ENCODE results near the gene PNN.
"Not testable (repeated sequence)": the region's sequence is repeated elsewhere in the genome, so short reads cannot be mapped to it uniquely, and the experiment has no call there.

The PNN gene

GRCh38 chr14:39167797-39168320 is 7.2 kb upstream of the PNN start:
- not testable (repeated sequence) for H3K9me3 ChIP-seq (ENCODE audit: control insufficient read depth in 1 of 2, low read length in 2 of 2); H3K27me3 ChIP-seq (ENCODE audit: low read depth, low read length); H3K27ac ChIP-seq (ENCODE audit: low read length); H3K36me3 ChIP-seq (ENCODE audit: control insufficient read depth in 1 of 2, insufficient read depth in 2 of 2, low read length in 2 of 2)
- Histone ChIP-seq H3K4me1 (ENCODE audit: control insufficient read depth in 1 of 2, insufficient read depth in 2 of 2, low read length in 2 of 2) (peaks cover 7 to 31% of the 10 kb centered on the region in 2 donors), H3K4me3 (ENCODE audit: low read depth in 1 of 2, low read length in 2 of 2) (peak overlapping the region; percentile 68 to 100)

GRCh38 chr14:39168591-39168990 is 6.5 kb upstream of the PNN start:
- Histone ChIP-seq H3K27me3 (ENCODE audit: low read depth, low read length) (no peaks in the 10 kb centered on the region), H3K36me3 (ENCODE audit: control insufficient read depth in 1 of 2, insufficient read depth in 2 of 2, low read length in 2 of 2) (peaks cover 4% of the 10 kb centered on the region in 2 donors), H3K9me3 (ENCODE audit: control insufficient read depth in 1 of 2, low read length in 2 of 2) (no peaks in the 10 kb centered on the region), H3K4me3 (ENCODE audit: low read depth in 1 of 2, low read length in 2 of 2) (peak overlapping the region; percentile 68 to 100), H3K4me1 (ENCODE audit: control insufficient read depth in 1 of 2, insufficient read depth in 2 of 2, low read length in 2 of 2) (peaks cover 7 to 31% of the 10 kb centered on the region in 2 donors), H3K27ac (ENCODE audit: low read length) (peak overlapping the region; percentile 0)

- peaks cover 7 to 31% of the 10 kb centered on the region in 2 donors for H3K4me1 ChIP-seq (ENCODE audit: control insufficient read depth in 1 of 2, insufficient read depth in 2 of 2, low read length in 2 of 2)
- H3K36me3 ChIP-seq (ENCODE audit: control insufficient read depth in 1 of 2, insufficient read depth in 2 of 2, low read length in 2 of 2) = peaks cover 4% of the 10 kb centered on the region in 2 donors
- H3K27me3 ChIP-seq (ENCODE audit: low read depth, low read length) = no peaks in the 10 kb centered on the region
- peak overlapping the region; percentile 99 for H3K27ac ChIP-seq (ENCODE audit: low read length)
- H3K9me3 ChIP-seq (ENCODE audit: control insufficient read depth in 1 of 2, low read length in 2 of 2) = no peaks in the 10 kb centered on the region
- peak overlapping the region; percentile 68 to 100 for H3K4me3 ChIP-seq (ENCODE audit: low read depth in 1 of 2, low read length in 2 of 2)
Measured at GRCh38 chr14:39169541-39169900, 5.5 kb upstream of the PNN start.

- Histone ChIP-seq H3K4me1 (ENCODE audit: control insufficient read depth in 1 of 2, insufficient read depth in 2 of 2, low read length in 2 of 2) (peaks cover 12 to 37% of the 10 kb centered on the region in 2 donors), H3K9me3 (ENCODE audit: control insufficient read depth in 1 of 2, low read length in 2 of 2) (no peaks in the 10 kb centered on the region), H3K4me3 (ENCODE audit: low read depth in 1 of 2, low read length in 2 of 2) (no peak overlapping the region), H3K36me3 (ENCODE audit: control insufficient read depth in 1 of 2, insufficient read depth in 2 of 2, low read length in 2 of 2) (peaks cover 13 to 19% of the 10 kb centered on the region in 2 donors), H3K27ac (ENCODE audit: low read length) (no peak overlapping the region), H3K27me3 (ENCODE audit: low read depth, low read length) (no peaks in the 10 kb centered on the region)
Measured at GRCh38 chr14:39173198-39173597, 1.9 kb upstream of the PNN start.

GRCh38 chr14:39175445-39176262 is 600 bp downstream of the PNN start:
- no peaks in the 10 kb centered on the region for H3K9me3 ChIP-seq (ENCODE audit: control insufficient read depth in 1 of 2, low read length in 2 of 2)
- H3K27me3 ChIP-seq (ENCODE audit: low read depth, low read length) = no peaks in the 10 kb centered on the region
- peak overlapping the region; percentile 58 for H3K27ac ChIP-seq (ENCODE audit: low read length)
- H3K4me3 ChIP-seq (ENCODE audit: low read depth in 1 of 2, low read length in 2 of 2) = peak overlapping the region; percentile 71 to 94
- peaks cover 8 to 24% of the 10 kb centered on the region in 2 donors for H3K4me1 ChIP-seq (ENCODE audit: control insufficient read depth in 1 of 2, insufficient read depth in 2 of 2, low read length in 2 of 2)
- peaks cover 30 to 39% of the 10 kb centered on the region in 2 donors for H3K36me3 ChIP-seq (ENCODE audit: control insufficient read depth in 1 of 2, insufficient read depth in 2 of 2, low read length in 2 of 2)

GRCh38 chr14:39176263-39177167 is 1.5 kb downstream of the PNN start:
- Histone ChIP-seq H3K4me3 (ENCODE audit: low read depth in 1 of 2, low read length in 2 of 2) (peak overlapping the region; percentile 71 to 94), H3K27ac (ENCODE audit: low read length) (peak overlapping the region; percentile 58), H3K9me3 (ENCODE audit: control insufficient read depth in 1 of 2, low read length in 2 of 2) (no peaks in the 10 kb centered on the region), H3K27me3 (ENCODE audit: low read depth, low read length) (no peaks in the 10 kb centered on the region), H3K4me1 (ENCODE audit: control insufficient read depth in 1 of 2, insufficient read depth in 2 of 2, low read length in 2 of 2) (peaks cover 5 to 21% of the 10 kb centered on the region in 2 donors), H3K36me3 (ENCODE audit: control insufficient read depth in 1 of 2, insufficient read depth in 2 of 2, low read length in 2 of 2) (peaks cover 39 to 48% of the 10 kb centered on the region in 2 donors)

GRCh38 chr14:39177168-39177545 is 2.1 kb downstream of the PNN start:
- Histone ChIP-seq H3K4me1 (ENCODE audit: control insufficient read depth in 1 of 2, insufficient read depth in 2 of 2, low read length in 2 of 2) (peaks cover 5 to 21% of the 10 kb centered on the region in 2 donors), H3K27ac (ENCODE audit: low read length) (no peak overlapping the region), H3K4me3 (ENCODE audit: low read depth in 1 of 2, low read length in 2 of 2) (no peak overlapping the region), H3K36me3 (ENCODE audit: control insufficient read depth in 1 of 2, insufficient read depth in 2 of 2, low read length in 2 of 2) (peaks cover 42 to 51% of the 10 kb centered on the region in 2 donors), H3K9me3 (ENCODE audit: control insufficient read depth in 1 of 2, low read length in 2 of 2) (no peaks in the 10 kb centered on the region), H3K27me3 (ENCODE audit: low read depth, low read length) (no peaks in the 10 kb centered on the region)

- Histone ChIP-seq H3K4me3 (ENCODE audit: low read depth in 1 of 2, low read length in 2 of 2) (no peak overlapping the region), H3K36me3 (ENCODE audit: control insufficient read depth in 1 of 2, insufficient read depth in 2 of 2, low read length in 2 of 2) (peaks cover 52 to 66% of the 10 kb centered on the region in 2 donors), H3K9me3 (ENCODE audit: control insufficient read depth in 1 of 2, low read length in 2 of 2) (no peaks in the 10 kb centered on the region), H3K27ac (ENCODE audit: low read length) (no peak overlapping the region), H3K27me3 (ENCODE audit: low read depth, low read length) (no peaks in the 10 kb centered on the region), H3K4me1 (ENCODE audit: control insufficient read depth in 1 of 2, insufficient read depth in 2 of 2, low read length in 2 of 2) (peaks cover 5 to 21% of the 10 kb centered on the region in 2 donors)
Measured at GRCh38 chr14:39179042-39179441, 4.0 kb downstream of the PNN start.

GRCh38 chr14:39180553-39180952 is 5.5 kb downstream of the PNN start:
- Histone ChIP-seq H3K27me3 (ENCODE audit: low read depth, low read length) (no peaks in the 10 kb centered on the region), H3K4me3 (ENCODE audit: low read depth in 1 of 2, low read length in 2 of 2) (no peak overlapping the region), H3K4me1 (ENCODE audit: control insufficient read depth in 1 of 2, insufficient read depth in 2 of 2, low read length in 2 of 2) (peaks cover 5 to 21% of the 10 kb centered on the region in 2 donors), H3K36me3 (ENCODE audit: control insufficient read depth in 1 of 2, insufficient read depth in 2 of 2, low read length in 2 of 2) (peaks cover 60 to 77% of the 10 kb centered on the region in 2 donors), H3K27ac (ENCODE audit: low read length) (no peak overlapping the region), H3K9me3 (ENCODE audit: control insufficient read depth in 1 of 2, low read length in 2 of 2) (no peaks in the 10 kb centered on the region)

GRCh38 chr14:39181026-39181692 is 6.1 kb downstream of the PNN start:
- Histone ChIP-seq H3K27me3 (ENCODE audit: low read depth, low read length) (no peaks in the 10 kb centered on the region), H3K4me3 (ENCODE audit: low read depth in 1 of 2, low read length in 2 of 2) (no peak overlapping the region), H3K36me3 (ENCODE audit: control insufficient read depth in 1 of 2, insufficient read depth in 2 of 2, low read length in 2 of 2) (peaks cover 60 to 77% of the 10 kb centered on the region in 2 donors), H3K4me1 (ENCODE audit: control insufficient read depth in 1 of 2, insufficient read depth in 2 of 2, low read length in 2 of 2) (peaks cover 3 to 16% of the 10 kb centered on the region in 2 donors), H3K9me3 (ENCODE audit: control insufficient read depth in 1 of 2, low read length in 2 of 2) (no peaks in the 10 kb centered on the region), H3K27ac (ENCODE audit: low read length) (no peak overlapping the region)

- Histone ChIP-seq H3K36me3 (ENCODE audit: control insufficient read depth in 1 of 2, insufficient read depth in 2 of 2, low read length in 2 of 2) (peaks cover 58 to 76% of the 10 kb centered on the region in 2 donors), H3K9me3 (ENCODE audit: control insufficient read depth in 1 of 2, low read length in 2 of 2) (no peaks in the 10 kb centered on the region), H3K27me3 (ENCODE audit: low read depth, low read length) (no peaks in the 10 kb centered on the region), H3K27ac (ENCODE audit: low read length) (no peak overlapping the region), H3K4me3 (ENCODE audit: low read depth in 1 of 2, low read length in 2 of 2) (no peak overlapping the region), H3K4me1 (ENCODE audit: control insufficient read depth in 1 of 2, insufficient read depth in 2 of 2, low read length in 2 of 2) (peaks cover 0 to 11% of the 10 kb centered on the region in 2 donors)
Measured at GRCh38 chr14:39181693-39182047, 6.6 kb downstream of the PNN start.
